GM18505 (cell line): ENCODE measurements around the gene SLIT1.

Source experiments
- ATAC-seq: cut with Tn5 transposase; IDR thresholded peaks from one replicate; pipeline ENCODE4 v1.9.1; 2021; ENCODE audit not compliant: unreplicated experiment
- POLR2A ChIP-seq: IDR thresholded peaks from 4 replicates; pipeline ENCODE4 v1.6.1; 2011; ENCODE audit warnings: borderline replicate concordance; ENCODE audit not compliant: insufficient read depth, insufficient read length; ENCODE audit errors: extremely low read depth

Gene SLIT1

GRCh38 chr10:97018251-97019212 is 167.2 kb downstream of the SLIT1 start:
- ATAC-seq: no peak
- no peak for TF ChIP-seq POLR2A

DNA sequence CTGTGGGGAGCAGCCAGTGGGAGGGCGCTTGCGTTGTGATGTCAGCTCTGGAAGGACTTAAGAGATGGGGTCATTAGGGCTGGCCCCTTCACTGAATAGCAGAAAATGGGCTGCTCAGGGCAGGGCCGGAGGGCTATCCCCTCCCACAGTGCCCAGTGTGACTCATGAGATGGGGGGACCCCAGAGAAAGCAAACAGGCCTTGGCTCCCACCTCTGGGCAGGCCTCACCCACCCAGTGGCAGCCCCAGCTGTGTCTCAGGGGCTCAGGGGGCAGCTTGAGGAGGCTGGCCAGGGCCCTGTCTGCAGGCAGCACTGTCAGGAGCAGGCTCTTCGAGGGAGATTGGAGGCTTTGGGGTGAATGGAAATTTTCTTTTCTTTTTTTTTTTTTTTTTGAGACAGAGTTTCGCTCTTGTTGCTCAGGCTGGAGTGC is 168.3 kb downstream of the SLIT1 start:
- TF ChIP-seq POLR2A: no peak
- no peak for ATAC-seq

- ATAC-seq: peak; percentile 51
- TF ChIP-seq POLR2A: no peak
Measured at GRCh38 chr10:97016728-97017473, 168.9 kb downstream of the SLIT1 start.

DNA sequence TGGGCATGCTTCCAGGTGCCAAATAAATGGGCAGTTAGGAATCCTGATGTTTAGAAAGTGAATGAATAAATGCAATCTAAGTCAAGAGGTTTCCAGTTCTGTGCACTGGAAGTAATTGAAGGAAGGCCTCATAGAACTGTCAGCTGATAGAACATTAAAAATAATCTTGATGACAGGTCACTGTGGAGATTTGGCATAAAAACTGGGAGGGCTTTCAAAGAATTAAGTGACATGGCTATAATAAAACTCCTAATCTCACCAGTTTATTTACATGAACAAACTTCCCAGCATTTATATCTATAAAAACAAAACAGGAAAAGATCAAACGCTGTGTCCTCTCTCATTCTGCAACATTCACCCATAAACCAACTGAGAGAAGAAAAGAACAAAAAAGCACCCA is 170.5 kb downstream of the SLIT1 start:
- ATAC-seq: no peak
- no peak for TF ChIP-seq POLR2A

DNA sequence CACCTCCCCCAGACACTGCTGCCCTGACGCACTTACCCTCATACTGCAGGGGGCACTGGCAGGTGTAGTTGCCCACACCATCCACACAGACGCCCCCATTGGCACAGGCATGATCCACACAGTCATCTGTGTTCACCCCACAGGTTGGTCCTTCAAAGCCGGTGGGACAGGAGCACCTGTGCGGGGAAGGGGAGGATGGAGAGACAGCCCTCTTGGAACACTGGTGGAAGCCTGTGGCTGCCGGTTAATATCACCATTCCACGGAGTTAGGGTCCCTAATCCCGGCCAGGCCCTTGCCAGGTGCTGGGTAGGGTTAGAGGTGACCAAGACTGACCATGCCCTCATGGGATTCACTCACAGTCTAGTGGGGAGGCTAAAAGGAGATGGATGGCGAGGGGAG is 171.8 kb downstream of the SLIT1 start:
- no peak for ATAC-seq
- TF ChIP-seq POLR2A: no peak

GRCh38 chr10:97013568-97013967 is 172.2 kb downstream of the SLIT1 start:
- no peak for TF ChIP-seq POLR2A
- no peak for ATAC-seq

GRCh38 chr10:97012470-97012869 is 173.3 kb downstream of the SLIT1 start:
- no peak for TF ChIP-seq POLR2A
- ATAC-seq: no peak

DNA sequence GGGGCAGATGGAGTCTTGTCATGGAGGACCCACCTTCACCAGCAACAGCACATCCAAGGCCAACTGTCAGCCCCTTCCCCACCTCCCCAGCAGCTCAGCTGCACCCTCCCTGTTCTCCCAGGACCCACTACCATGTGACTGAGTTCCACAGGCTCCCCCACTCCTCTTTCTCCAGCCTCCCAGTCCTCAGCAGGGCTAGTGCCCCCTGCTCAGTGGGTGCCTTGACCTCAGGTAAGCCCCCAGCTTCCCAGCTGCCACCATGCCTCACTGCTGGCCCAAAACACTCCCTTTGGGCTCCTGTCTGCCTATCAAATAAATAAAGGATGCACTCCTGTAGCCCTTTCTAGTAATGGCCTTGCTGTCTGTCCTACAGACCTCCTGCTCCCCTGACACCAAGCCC is 174.4 kb downstream of the SLIT1 start:
- ATAC-seq: no peak
- no peak for TF ChIP-seq POLR2A

DNA sequence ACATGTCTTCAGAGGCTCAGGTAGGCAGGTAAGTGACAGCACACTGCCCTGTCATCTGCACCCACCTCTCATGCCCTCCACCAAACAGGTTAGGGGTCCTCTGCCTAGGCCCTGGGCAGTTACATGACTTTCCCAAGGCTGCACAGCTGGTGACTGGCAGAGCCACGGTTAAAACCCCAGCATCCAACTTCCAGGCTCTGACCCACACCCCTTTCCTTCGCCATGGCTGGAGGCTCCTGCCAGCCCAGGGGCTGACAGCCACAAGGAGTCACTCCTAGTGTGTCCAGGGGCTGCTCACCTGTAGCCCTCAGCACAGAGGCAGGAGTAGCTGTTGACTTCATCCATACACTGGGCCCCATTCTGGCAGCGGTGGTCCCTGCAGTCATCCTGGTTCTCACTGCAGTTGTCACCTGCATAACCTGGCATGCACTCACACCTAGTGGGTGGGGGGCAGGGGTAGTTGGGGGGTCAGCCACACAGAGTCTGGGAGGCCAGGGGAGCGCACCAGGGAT is 175.0 kb downstream of the SLIT1 start:
- no peak for TF ChIP-seq POLR2A

GRCh38 chr10:97007417-97007816 is 178.3 kb downstream of the SLIT1 start:
- no peak for ATAC-seq
- TF ChIP-seq POLR2A: no peak

More for the DNA sequence above, 175.0 kb downstream of the SLIT1 start:
- ATAC-seq: no peak

- ATAC-seq: no peak
- no peak for TF ChIP-seq POLR2A
Measured at GRCh38 chr10:97006364-97006763, 179.4 kb downstream of the SLIT1 start.

DNA sequence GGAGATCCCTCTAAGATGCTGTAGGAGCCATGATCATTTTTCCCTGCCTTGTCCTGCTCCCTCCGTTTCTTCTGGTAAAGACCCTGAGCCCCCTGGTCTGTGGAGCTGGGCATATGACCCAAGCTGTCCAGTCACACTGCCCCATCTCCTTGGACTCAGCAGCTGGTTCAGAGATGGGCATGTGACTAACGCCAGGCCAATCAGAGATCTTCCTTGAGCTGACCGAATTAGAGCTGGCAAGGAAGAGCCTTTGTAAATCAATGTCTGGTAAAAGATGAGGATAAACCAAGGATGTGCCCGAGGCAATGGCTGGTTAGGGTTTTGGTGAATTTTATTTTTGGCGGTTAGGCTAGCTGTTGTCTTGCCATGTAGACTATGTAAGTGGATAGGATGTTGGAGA is 180.4 kb downstream of the SLIT1 start:
- TF ChIP-seq POLR2A: no peak
- ATAC-seq: no peak

- no peak for ATAC-seq
- TF ChIP-seq POLR2A: no peak
Measured at GRCh38 chr10:97004591-97004990, 181.2 kb downstream of the SLIT1 start.

GRCh38 chr10:97003804-97004201 is 182.0 kb downstream of the SLIT1 start:
- no peak for ATAC-seq
- TF ChIP-seq POLR2A: no peak

GRCh38 chr10:97003151-97003803 is 182.5 kb downstream of the SLIT1 start:
- TF ChIP-seq POLR2A: no peak
- ATAC-seq: no peak
